CD4-positive, alpha-beta T cell (primary cell): ENCODE results near the gene SORBS1. TPM values are rescaled to one million over a fixed set of nuclear protein-coding genes. Genes with fewer than 3 reads are reported as not detected.

Experiments
- ATAC-seq: fragments of 200-7000 bp; cut with Tn5 transposase; one replicate; pipeline ENCODE4 v1.10.0; 2022; ENCODE audit warnings: mild to moderate bottlenecking; ENCODE audit not compliant: poor library complexity
- CTCF ChIA-PET: fragments of 350-600 bp; sonication (Branson Sonifier 250); formaldehyde crosslinking; loops from one replicate; lab custom pipeline; 2021; ENCODE audit warnings: antibody characterized with exemption, inconsistent platforms; lab: Charles Lee
- POLR2A ChIA-PET: fragments of 350-600 bp; sonication (Branson Sonifier 250); formaldehyde crosslinking; loops from one replicate; lab custom pipeline; 2021; ENCODE audit warnings: antibody characterized with exemption, inconsistent platforms; lab: Charles Lee
- DNase-seq, 14 experiments: peaks; one replicate each; pipeline ENCODE4 v3.0.0-alpha.2; 2013 to 2020; ENCODE audit warnings: mixed read lengths in 2 of 14
- H3K27ac ChIP-seq, 2 donors: one replicate each; pipeline versions ENCODE4 v1.5.1 to v1.7.0; 2013; ENCODE audit warnings: low read length in 2 of 2, low read depth in 1 of 2, mild to moderate bottlenecking in 1 of 2
- H3K27me3 ChIP-seq, 2 experiments: 1 replicate in 1 of 2; 2 replicates in 1 of 2; pipeline versions ENCODE4 v1.6.1 to v1.7.0; 2013; ENCODE audit warnings: low read length in 2 of 2, control low read depth in 1 of 2, mild to moderate bottlenecking in 1 of 2, moderate library complexity in 1 of 2; ENCODE audit not compliant: insufficient read depth in 2 of 2, control insufficient read depth in 1 of 2
- H3K36me3 ChIP-seq: one replicate; pipeline ENCODE4 v1.6.1; 2013; ENCODE audit warnings: low read length, control low read depth; ENCODE audit not compliant: insufficient read depth
- H3K4me1 ChIP-seq: one replicate; pipeline ENCODE4 v1.6.1; 2013; ENCODE audit warnings: low read length, control low read depth; ENCODE audit not compliant: insufficient read depth
- H3K4me3 ChIP-seq: one replicate; pipeline ENCODE4 v1.5.1; 2013; ENCODE audit warnings: mild to moderate bottlenecking, low read length, moderate library complexity
- H3K9me3 ChIP-seq, 2 experiments: 1 replicate in 1 of 2; 2 replicates in 1 of 2; pipeline versions ENCODE4 v1.6.1 to v1.7.0; 2013; ENCODE audit warnings: low read length in 2 of 2, mild to moderate bottlenecking in 2 of 2, control low read depth in 1 of 2, moderate library complexity in 1 of 2; ENCODE audit not compliant: control insufficient read depth in 1 of 2, insufficient read depth in 1 of 2
- H3K27ac Mint-ChIP-seq: one replicate; pipeline ENCODE4 v1.8.0; 2020; ENCODE audit warnings: mixed read lengths
- H3K27me3 Mint-ChIP-seq: one replicate; pipeline ENCODE4 v1.8.0; 2021; ENCODE audit warnings: mixed read lengths
- H3K36me3 Mint-ChIP-seq: one replicate; pipeline ENCODE4 v1.8.0; 2021; ENCODE audit warnings: low read depth, mixed read lengths
- H3K4me1 Mint-ChIP-seq: one replicate; pipeline ENCODE4 v1.8.0; 2021; ENCODE audit warnings: low read depth, mixed read lengths
- H3K4me3 Mint-ChIP-seq: one replicate; pipeline ENCODE4 v1.8.0; 2020; ENCODE audit warnings: mild to moderate bottlenecking, mixed read lengths
- H3K9me3 Mint-ChIP-seq: one replicate; pipeline ENCODE4 v1.8.0; 2020; ENCODE audit warnings: mixed read lengths
- CTCF ChIP-seq: fragments of 200-600 bp; IDR thresholded peaks from one replicate; pipeline ENCODE4 v1.8.0; 2022; ENCODE audit warnings: antibody characterized with exemption, mild to moderate bottlenecking
- intact Hi-C, 2 experiments: fragments of 100-400 bp; cut with DNase I in 1 of 2; cut with micrococcal nuclease in 1 of 2; formaldehyde crosslinking; loops; one replicate each; pipeline versions ENCODE4 v1.15.1 to v1.9.0; 2023 to 2025; cut with DNase I, micrococcal nuclease
- total RNA-seq, 174 experiments: library from RNA in 2 of 174; stranded (reverse) in 2 of 174; gene quantifications; one replicate each; pipeline ENCODE4 v1.2.3 and lab custom pipeline; 2021 to 2026

SORBS1 gene
- total RNA-seq, 2 experiments from 2014 or later: 1.4 to 1.8 TPM

DNA sequence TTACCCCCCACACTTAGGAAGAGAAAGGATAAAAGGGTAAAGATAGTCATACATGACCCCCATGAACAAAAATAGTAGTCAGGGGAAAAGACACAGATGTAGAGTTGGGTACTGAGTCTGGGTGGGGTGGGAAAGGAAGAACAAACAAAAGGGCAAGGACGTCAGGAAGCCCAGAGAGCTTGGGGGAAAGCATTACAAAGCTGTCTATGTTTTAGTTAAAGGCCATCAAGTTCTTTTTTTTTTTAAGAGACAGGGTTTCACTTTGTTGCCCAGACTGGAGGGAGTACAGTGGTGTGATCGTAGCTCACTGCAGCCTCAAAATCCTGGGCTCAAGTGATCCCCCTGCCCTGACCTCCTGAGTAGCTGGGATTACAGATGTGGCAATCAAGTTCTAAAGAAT is 172.0 kb downstream of the SORBS1 start:
- Mint-ChIP-seq H3K27me3 (no peaks in the 10 kb centered on the region), H3K36me3 (no peaks in the 10 kb centered on the region), H3K4me3 (no peak overlapping the region), H3K9me3 (no peaks in the 10 kb centered on the region), H3K27ac (no peak overlapping the region), H3K4me1 (no peaks in the 10 kb centered on the region)
- intact Hi-C loops: no loop called here
- Histone ChIP-seq H3K36me3 (no peaks in the 10 kb centered on the region), H3K9me3 (no peaks in the 10 kb centered on the region), H3K4me1 (no peaks in the 10 kb centered on the region), H3K27ac (no peak overlapping the region), H3K4me3 (no peak overlapping the region), H3K27me3 (no peaks in the 10 kb centered on the region)
- TF ChIP-seq CTCF: no peak
- ChIA-PET CTCF (no interaction called here), POLR2A (no interaction called here)
- no peak for ATAC-seq
- DNase-seq: no peak

DNA sequence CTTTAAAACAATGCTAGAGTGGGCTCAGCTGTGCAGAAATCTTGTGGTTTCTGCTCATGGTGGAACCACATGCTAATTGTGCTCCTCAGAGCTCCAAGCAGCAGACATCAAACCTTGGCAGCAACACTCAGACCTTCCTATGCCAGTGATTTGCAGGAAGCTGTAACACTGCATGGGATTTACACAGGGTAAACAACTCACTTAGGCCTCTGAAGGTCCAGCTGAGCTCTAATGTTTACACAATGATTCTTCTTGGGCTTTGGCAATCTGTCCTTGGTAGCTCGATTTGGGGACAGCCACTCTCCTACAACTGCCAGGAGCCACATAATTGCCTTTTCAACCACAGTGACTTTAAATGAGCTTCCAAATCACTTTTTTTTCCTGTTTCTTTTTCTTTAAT is 172.6 kb downstream of the SORBS1 start:
- ATAC-seq (no peak), DNase-seq (no peak)
- no peak overlapping the region for H3K27ac ChIP-seq
- H3K4me1 ChIP-seq: no peaks in the 10 kb centered on the region
- intact Hi-C loops: no loop called here
- Mint-ChIP-seq H3K27ac (no peak overlapping the region), H3K27me3 (no peaks in the 10 kb centered on the region), H3K36me3 (no peaks in the 10 kb centered on the region), H3K4me1 (no peaks in the 10 kb centered on the region), H3K4me3 (no peak overlapping the region), H3K9me3 (no peaks in the 10 kb centered on the region)
- H3K4me3 ChIP-seq: no peak overlapping the region
- no peak for TF ChIP-seq CTCF
- POLR2A ChIA-PET: no interaction called here
- CTCF ChIA-PET: no interaction called here
- no peaks in the 10 kb centered on the region for H3K9me3 ChIP-seq
- H3K36me3 ChIP-seq: no peaks in the 10 kb centered on the region
- no peaks in the 10 kb centered on the region for H3K27me3 ChIP-seq

DNA sequence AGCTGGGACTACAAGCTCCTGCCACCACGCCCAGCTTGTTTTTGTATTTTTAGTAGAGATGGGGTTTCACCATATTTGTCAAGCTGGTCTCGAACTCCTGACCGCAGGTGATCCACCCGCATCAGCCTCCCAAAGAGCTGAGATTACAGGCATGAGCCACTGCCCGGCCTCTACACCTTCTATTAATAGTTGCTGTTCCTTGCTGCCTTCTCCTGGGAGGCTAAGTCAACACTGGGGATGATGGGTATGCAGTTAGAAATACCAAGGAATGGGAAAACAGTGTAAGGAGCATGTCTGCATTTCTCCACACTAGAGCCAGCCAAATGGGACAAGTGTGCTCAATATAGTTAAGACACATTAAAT is 173.1 kb downstream of the SORBS1 start:
- DNase-seq (no peak), ATAC-seq (no peak)
- intact Hi-C loops: no loop called here
- no peaks in the 10 kb centered on the region for H3K36me3 Mint-ChIP-seq
- Histone ChIP-seq H3K9me3 (no peaks in the 10 kb centered on the region), H3K27ac (no peak overlapping the region), H3K36me3 (no peaks in the 10 kb centered on the region), H3K4me1 (no peaks in the 10 kb centered on the region), H3K4me3 (no peak overlapping the region), H3K27me3 (no peaks in the 10 kb centered on the region)
- no peaks in the 10 kb centered on the region for H3K4me1 Mint-ChIP-seq
- H3K27ac Mint-ChIP-seq: no peak overlapping the region
- ChIA-PET POLR2A (no interaction called here), CTCF (no interaction called here)
- no peaks in the 10 kb centered on the region for H3K9me3 Mint-ChIP-seq
- no peak overlapping the region for H3K4me3 Mint-ChIP-seq
- no peaks in the 10 kb centered on the region for H3K27me3 Mint-ChIP-seq
- no peak for TF ChIP-seq CTCF
